ENCODE data around the gene CENPB. TPM values are rescaled to one million over a fixed set of nuclear protein-coding genes. Genes with fewer than 3 reads are reported as not detected.

The CENPB gene
- total RNA-seq, 1 donor from 2014 or later = 87.7 TPM

DNA sequence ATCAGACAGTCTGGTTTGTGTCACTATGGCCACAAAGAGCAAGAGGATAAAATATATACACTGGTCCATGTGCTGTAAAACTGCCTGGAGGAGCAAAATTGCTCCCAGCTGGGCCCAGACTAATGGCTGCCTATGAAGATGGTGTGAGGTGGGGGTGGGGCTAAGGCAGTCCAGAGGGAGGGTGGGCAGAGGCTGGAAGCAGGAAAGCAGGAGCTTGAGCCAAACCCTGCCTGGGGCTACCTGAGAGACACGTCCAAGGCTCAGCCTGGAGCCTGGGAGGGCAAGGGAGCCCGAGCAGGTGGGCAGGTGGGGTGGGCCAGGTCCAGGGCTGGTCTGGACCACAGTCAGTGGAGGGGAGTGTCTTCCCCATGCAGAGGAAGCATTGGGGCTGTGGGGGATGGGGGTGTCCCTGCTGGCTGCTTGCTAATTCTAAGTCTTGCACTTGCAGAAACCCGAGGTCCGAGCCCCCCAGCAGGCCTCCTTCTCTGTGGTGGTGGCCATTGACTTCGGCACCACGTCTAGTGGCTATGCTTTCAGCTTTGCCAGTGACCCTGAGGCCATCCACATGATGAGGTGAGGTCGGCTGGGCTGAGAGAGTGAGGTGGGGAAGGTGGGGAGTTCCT is 44.6 kb downstream of the CENPB start:
- peaks cover 13% of the 10 kb centered on the region for H3K27me3 Mint-ChIP-seq (ENCODE audit: unreplicated experiment)
- H3K36me3 Mint-ChIP-seq (ENCODE audit: unreplicated experiment) = no peaks in the 10 kb centered on the region
- H3K4me3 Mint-ChIP-seq (ENCODE audit: unreplicated experiment) = no peak overlapping the region
- TF ChIP-seq CTCF (IDR thresholded peaks at IDR 0.05) = no peak
- peaks cover 3% of the 10 kb centered on the region for H3K4me1 Mint-ChIP-seq (ENCODE audit: unreplicated experiment)
- DNase-seq (ENCODE audit: extremely low spot score, unreplicated experiment) = no peak
- no peaks in the 10 kb centered on the region for H3K9me3 Mint-ChIP-seq (ENCODE audit: unreplicated experiment)
- H3K27ac Mint-ChIP-seq (ENCODE audit: unreplicated experiment) = no peak overlapping the region

GRCh38 chr20:3740615-3741301 is 45.8 kb downstream of the CENPB start:
- H3K27ac Mint-ChIP-seq (ENCODE audit: unreplicated experiment) = no peak overlapping the region
- DNase-seq (ENCODE audit: extremely low spot score, unreplicated experiment) = no peak
- no peak for TF ChIP-seq CTCF (IDR thresholded peaks at IDR 0.05)
- H3K4me1 Mint-ChIP-seq (ENCODE audit: unreplicated experiment) = peaks cover 3% of the 10 kb centered on the region
- no peaks in the 10 kb centered on the region for H3K9me3 Mint-ChIP-seq (ENCODE audit: unreplicated experiment)
- no peak overlapping the region for H3K4me3 Mint-ChIP-seq (ENCODE audit: unreplicated experiment)
- H3K27me3 Mint-ChIP-seq (ENCODE audit: unreplicated experiment) = peaks cover 16% of the 10 kb centered on the region
- H3K36me3 Mint-ChIP-seq (ENCODE audit: unreplicated experiment) = no peaks in the 10 kb centered on the region

DNA sequence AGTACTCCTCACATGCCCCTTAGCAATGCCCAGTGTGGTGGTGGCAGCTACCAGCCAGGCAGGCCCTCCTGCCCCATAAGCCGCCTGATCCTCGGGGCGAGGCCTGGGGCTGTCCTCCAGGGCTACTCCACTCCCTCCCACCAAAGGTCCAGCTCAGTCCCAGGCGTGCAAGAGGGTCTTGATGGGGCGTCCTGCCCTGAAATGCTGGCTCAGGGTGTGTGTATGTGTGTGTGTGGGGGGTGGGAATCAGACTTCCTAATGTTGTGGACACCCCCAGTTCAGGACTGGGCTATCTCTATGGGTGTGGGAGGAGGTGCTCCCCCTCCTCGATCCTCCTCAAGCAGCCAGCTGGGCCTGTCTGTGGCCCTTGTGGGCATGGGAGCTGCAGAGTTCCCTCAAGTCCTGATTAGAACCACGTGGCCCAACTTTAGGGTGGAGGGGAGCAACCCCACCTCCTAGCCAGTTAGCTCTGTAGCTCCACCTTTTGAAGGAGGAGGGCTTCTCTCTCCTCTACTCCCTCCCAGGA is 46.6 kb downstream of the CENPB start:
- DNase-seq (ENCODE audit: extremely low spot score, unreplicated experiment) = no peak
- Mint-ChIP-seq H3K4me3 (ENCODE audit: unreplicated experiment) (no peak overlapping the region), H3K36me3 (ENCODE audit: unreplicated experiment) (no peaks in the 10 kb centered on the region), H3K27me3 (ENCODE audit: unreplicated experiment) (peaks cover 15% of the 10 kb centered on the region), H3K4me1 (ENCODE audit: unreplicated experiment) (peaks cover 3% of the 10 kb centered on the region), H3K27ac (ENCODE audit: unreplicated experiment) (no peak overlapping the region), H3K9me3 (ENCODE audit: unreplicated experiment) (no peaks in the 10 kb centered on the region)
- no peak for TF ChIP-seq CTCF (IDR thresholded peaks at IDR 0.05)

- H3K27me3 Mint-ChIP-seq (ENCODE audit: unreplicated experiment) = peaks cover 9% of the 10 kb centered on the region
Measured at GRCh38 chr20:3739054-3739925, 47.2 kb downstream of the CENPB start.

More at GRCh38 chr20:3739054-3739925, 47.2 kb downstream of the CENPB start:
- peaks cover 2% of the 10 kb centered on the region for H3K4me1 Mint-ChIP-seq (ENCODE audit: unreplicated experiment)
- no peaks in the 10 kb centered on the region for H3K9me3 Mint-ChIP-seq (ENCODE audit: unreplicated experiment)
- no peak overlapping the region for H3K4me3 Mint-ChIP-seq (ENCODE audit: unreplicated experiment)
- no peak for DNase-seq (ENCODE audit: extremely low spot score, unreplicated experiment)
- no peak for TF ChIP-seq CTCF (IDR thresholded peaks at IDR 0.05)
- H3K27ac Mint-ChIP-seq (ENCODE audit: unreplicated experiment) = no peak overlapping the region
- no peaks in the 10 kb centered on the region for H3K36me3 Mint-ChIP-seq (ENCODE audit: unreplicated experiment)
